GM20000 (cell line): ENCODE data around the gene EYA3.

Experiments used
- DNase-seq: peaks from one replicate; pipeline ENCODE4 v3.0.0; 2012; ENCODE audit warnings: low spot score
- CTCF ChIP-seq: IDR thresholded peaks from 2 replicates; pipeline ENCODE4 v1.5.1; 2012; ENCODE audit warnings: mild to moderate bottlenecking, control low read depth; ENCODE audit errors: extremely low read depth, missing control alignments

The EYA3 gene

GRCh38 chr1:27951396-27951795 is 137.0 kb downstream of the EYA3 start:
- no peak for DNase-seq
- TF ChIP-seq CTCF: no peak

- DNase-seq: no peak
- TF ChIP-seq CTCF: no peak
Observed at GRCh38 chr1:27949027-27949426, 139.4 kb downstream of the EYA3 start.

GRCh38 chr1:27945020-27945419 is 143.4 kb downstream of the EYA3 start:
- no peak for DNase-seq
- no peak for TF ChIP-seq CTCF

GRCh38 chr1:27941671-27942540 is 146.5 kb downstream of the EYA3 start:
- no peak for TF ChIP-seq CTCF
- no peak for DNase-seq

- no peak for DNase-seq
- TF ChIP-seq CTCF: no peak
Observed at GRCh38 chr1:27940870-27941560, 147.4 kb downstream of the EYA3 start.

GRCh38 chr1:27940297-27940696 is 148.1 kb downstream of the EYA3 start:
- DNase-seq: peak; percentile 65
- TF ChIP-seq CTCF: peak; percentile 29

GRCh38 chr1:27938488-27938887 is 149.9 kb downstream of the EYA3 start:
- TF ChIP-seq CTCF: no peak
- no peak for DNase-seq
